BE2C (cell line): ENCODE data around the gene ATP5ME.

ENCODE experiments used
- DNase-seq: peaks from one replicate; pipeline ENCODE4 v3.0.0-alpha.2; 2020
- H3K27me3 ChIP-seq: fragments of 250-450 bp; sonication (Bioruptor Pico); 2 replicates; pipeline ENCODE4 v1.5.1; 2020; ENCODE audit warnings: mild to moderate bottlenecking
- H3K36me3 ChIP-seq: fragments of 250-450 bp; sonication (Bioruptor Pico); 2 replicates; pipeline ENCODE4 v1.5.1; 2020; ENCODE audit warnings: mild to moderate bottlenecking
- H3K4me1 ChIP-seq: fragments of 250-450 bp; sonication (Bioruptor Pico); 2 replicates; pipeline ENCODE4 v1.5.1; 2020
- H3K4me3 ChIP-seq: 2 replicates; pipeline ENCODE4 v1.5.1; 2011; ENCODE audit warnings: low read depth, low read length
- H3K9me3 ChIP-seq: fragments of 250-450 bp; sonication (Bioruptor Pico); 2 replicates; pipeline ENCODE4 v1.5.1; 2020
- TF ChIP-seq, protein P1 (sequence below): IDR thresholded peaks from 2 replicates; pipeline ENCODE4 v1.5.1; 2012; ENCODE audit warnings: mild to moderate bottlenecking, low read depth, low read length

ATP5ME gene

GRCh38 chr4:665381-665750, 8.7 kb downstream of the ATP5ME start:
- no peaks in the 10 kb centered on the region; the same call in 1 of the 2 replicates for H3K36me3 ChIP-seq
- H3K4me1 ChIP-seq = no peaks in the 10 kb centered on the region
- TF ChIP-seq, protein P1, sequence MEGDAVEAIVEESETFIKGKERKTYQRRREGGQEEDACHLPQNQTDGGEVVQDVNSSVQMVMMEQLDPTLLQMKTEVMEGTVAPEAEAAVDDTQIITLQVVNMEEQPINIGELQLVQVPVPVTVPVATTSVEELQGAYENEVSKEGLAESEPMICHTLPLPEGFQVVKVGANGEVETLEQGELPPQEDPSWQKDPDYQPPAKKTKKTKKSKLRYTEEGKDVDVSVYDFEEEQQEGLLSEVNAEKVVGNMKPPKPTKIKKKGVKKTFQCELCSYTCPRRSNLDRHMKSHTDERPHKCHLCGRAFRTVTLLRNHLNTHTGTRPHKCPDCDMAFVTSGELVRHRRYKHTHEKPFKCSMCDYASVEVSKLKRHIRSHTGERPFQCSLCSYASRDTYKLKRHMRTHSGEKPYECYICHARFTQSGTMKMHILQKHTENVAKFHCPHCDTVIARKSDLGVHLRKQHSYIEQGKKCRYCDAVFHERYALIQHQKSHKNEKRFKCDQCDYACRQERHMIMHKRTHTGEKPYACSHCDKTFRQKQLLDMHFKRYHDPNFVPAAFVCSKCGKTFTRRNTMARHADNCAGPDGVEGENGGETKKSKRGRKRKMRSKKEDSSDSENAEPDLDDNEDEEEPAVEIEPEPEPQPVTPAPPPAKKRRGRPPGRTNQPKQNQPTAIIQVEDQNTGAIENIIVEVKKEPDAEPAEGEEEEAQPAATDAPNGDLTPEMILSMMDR = no peak
- peak; percentile 2 for DNase-seq
- no peaks in the 10 kb centered on the region for H3K27me3 ChIP-seq
- no peak overlapping the region for H3K4me3 ChIP-seq
- no peaks in the 10 kb centered on the region for H3K9me3 ChIP-seq

DNA sequence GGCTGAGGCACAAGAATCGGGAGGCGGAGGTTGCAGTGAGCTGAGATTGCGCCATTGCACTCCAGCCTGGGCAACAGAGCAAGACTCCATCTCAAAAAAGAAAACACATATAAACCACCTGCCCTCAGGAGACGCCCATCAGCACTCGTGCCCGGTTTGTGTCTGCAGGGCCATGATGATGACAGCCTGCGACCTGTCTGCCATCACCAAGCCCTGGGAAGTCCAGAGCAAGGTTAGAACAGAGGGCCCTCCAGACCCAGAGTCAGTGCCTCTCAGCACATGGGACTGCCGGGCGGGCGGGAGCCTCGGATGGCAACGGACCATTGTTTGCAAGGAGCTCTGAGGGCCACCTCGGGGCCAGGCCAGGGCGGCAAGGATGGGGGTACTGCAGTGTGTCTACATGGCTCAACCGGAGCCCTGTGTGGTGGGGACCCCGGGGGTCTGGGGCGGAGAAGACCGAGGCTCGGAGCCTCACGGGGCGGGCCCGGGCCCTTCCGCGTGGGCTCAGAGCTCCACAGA, 9.3 kb downstream of the ATP5ME start:
- TF ChIP-seq, protein P1 = no peak
- Histone ChIP-seq H3K36me3 (no peaks in the 10 kb centered on the region), H3K9me3 (no peaks in the 10 kb centered on the region), H3K4me3 (no peak overlapping the region), H3K4me1 (no peaks in the 10 kb centered on the region), H3K27me3 (no peaks in the 10 kb centered on the region)
- no peak for DNase-seq

GRCh38 chr4:663438-664428, 10.3 kb downstream of the ATP5ME start:
- Histone ChIP-seq H3K36me3 (no peaks in the 10 kb centered on the region), H3K27me3 (no peaks in the 10 kb centered on the region), H3K4me3 (peak overlapping the region; percentile 65), H3K4me1 (no peaks in the 10 kb centered on the region), H3K9me3 (no peaks in the 10 kb centered on the region)
- peak; percentile 82 for DNase-seq
- TF ChIP-seq, protein P1 = no peak

DNA sequence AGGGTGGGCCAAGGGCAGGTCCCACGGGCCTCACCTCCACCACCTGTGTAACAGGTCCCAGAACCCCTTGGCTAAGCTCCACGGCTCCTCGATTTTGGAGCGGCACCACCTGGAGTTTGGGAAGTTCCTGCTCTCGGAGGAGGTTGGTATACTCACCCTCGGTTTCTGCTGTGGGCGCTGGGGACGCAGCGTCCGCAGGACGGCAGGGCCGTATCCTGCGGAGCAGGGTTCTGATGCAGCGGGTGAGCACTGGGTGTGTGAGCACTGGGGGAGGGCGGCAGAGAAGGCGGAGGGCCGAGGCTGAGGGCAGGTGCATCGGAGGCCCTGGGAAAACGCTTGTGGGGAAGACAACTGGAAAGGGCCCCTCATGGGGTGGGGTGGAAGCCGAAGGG, 11.0 kb downstream of the ATP5ME start:
- H3K36me3 ChIP-seq = no peaks in the 10 kb centered on the region
- TF ChIP-seq, protein P1 = no peak
- H3K9me3 ChIP-seq = no peaks in the 10 kb centered on the region
- H3K4me1 ChIP-seq = no peaks in the 10 kb centered on the region
- H3K27me3 ChIP-seq = no peaks in the 10 kb centered on the region
- DNase-seq = no peak
- peak overlapping the region; percentile 65 for H3K4me3 ChIP-seq

DNA sequence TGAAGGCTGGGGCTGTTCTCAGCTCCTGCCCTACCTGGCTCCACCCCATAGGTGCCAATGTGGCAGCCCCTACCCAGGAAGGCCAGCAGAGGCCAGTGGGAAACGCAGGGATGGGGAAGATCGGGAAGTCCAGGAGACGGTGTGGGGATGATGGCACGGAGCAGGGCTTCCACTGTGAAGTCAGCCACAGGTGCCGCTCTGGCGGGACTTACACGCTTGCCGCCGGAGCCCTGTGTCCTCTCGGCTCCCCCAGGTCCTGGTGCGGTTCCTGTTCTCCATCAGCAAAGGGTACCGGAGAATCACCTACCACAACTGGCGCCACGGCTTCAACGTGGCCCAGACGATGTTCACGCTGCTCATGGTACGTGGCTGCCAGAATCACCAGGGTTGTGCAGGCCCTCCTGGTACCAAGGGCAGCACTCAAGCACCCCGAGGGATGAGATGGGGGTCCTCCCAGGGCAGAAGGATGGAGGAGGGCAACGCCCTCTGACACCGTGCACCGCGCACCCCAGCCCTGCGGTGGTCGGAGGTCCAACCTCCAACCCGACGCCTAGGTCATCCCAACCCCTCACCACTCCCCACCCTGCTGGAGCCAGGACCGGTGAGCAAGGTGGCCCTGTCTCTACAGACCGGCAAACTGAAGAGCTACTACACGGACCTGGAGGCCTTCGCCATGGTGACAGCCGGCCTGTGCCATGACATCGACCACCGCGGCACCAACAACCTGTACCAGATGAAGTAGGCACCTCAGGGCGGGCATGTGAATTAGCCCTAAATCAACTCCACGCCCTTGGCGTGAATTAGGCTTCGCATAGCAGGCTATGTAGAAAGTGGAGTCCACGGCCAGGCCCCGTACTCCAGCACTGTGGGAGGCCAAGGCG, 12.0 kb downstream of the ATP5ME start:
- Histone ChIP-seq H3K4me1 (no peaks in the 10 kb centered on the region), H3K9me3 (no peaks in the 10 kb centered on the region), H3K36me3 (no peaks in the 10 kb centered on the region), H3K27me3 (no peaks in the 10 kb centered on the region), H3K4me3 (no peak overlapping the region)
- DNase-seq = no peak
- TF ChIP-seq, protein P1 = no peak
